HEK293 (cell line): Measurements from ENCODE around the gene GLI1.

Experiments
- CTCF ChIA-PET: fragments of 350-600 bp; formaldehyde crosslinking; extraction: SDS; loops from one replicate; lab custom pipeline; 2021; ENCODE audit warnings: antibody characterized with exemption; lab: Yijun Ruan, JAX
- POLR2A ChIA-PET: fragments of 300-600 bp; formaldehyde crosslinking; extraction: SDS; loops from one replicate; lab custom pipeline; 2020; ENCODE audit warnings: antibody characterized with exemption, inconsistent platforms; lab: Yijun Ruan, JAX
- H3K27ac ChIP-seq: fragments of 200-500 bp; sonication (Bioruptor generic); 2 replicates; pipeline ENCODE4 v1.5.1; 2014; ENCODE audit warnings: low read depth, low read length, control low read depth, inconsistent platforms; ENCODE audit errors: extremely low read depth
- H3K36me3 ChIP-seq, 2 experiments: fragments of 200-500 bp in 1 of 2; sonication (Bioruptor generic) in 1 of 2; 1 replicate in 1 of 2; 2 replicates in 1 of 2; pipeline ENCODE4 v1.5.1; 2014 to 2017; ENCODE audit warnings: inconsistent platforms in 2 of 2, low read length in 2 of 2; ENCODE audit not compliant: control insufficient read depth in 2 of 2, insufficient read depth in 1 of 2
- H3K4me1 ChIP-seq: fragments of 200-500 bp; sonication (Bioruptor generic); 2 replicates; pipeline ENCODE4 v1.5.1; 2014; ENCODE audit warnings: mild to moderate bottlenecking, low read length, inconsistent platforms; ENCODE audit not compliant: control insufficient read depth, insufficient read depth
- H3K4me3 ChIP-seq: 2 replicates; pipeline ENCODE4 v1.5.1; 2011; ENCODE audit warnings: low read depth, mild to moderate bottlenecking, control low read depth, low read length, moderate library complexity
- H3K9me3 ChIP-seq: fragments of 200-500 bp; sonication (Bioruptor generic); 2 replicates; pipeline ENCODE4 v1.5.1; 2014; ENCODE audit warnings: low read depth, low read length, inconsistent platforms; ENCODE audit not compliant: control insufficient read depth, insufficient read depth
- IKZF3 ChIP-seq: fragments of 450-650 bp; IDR thresholded peaks from 2 replicates; pipeline ENCODE4 v1.5.0; 2018; ENCODE audit warnings: missing biosample characterization, mild to moderate bottlenecking, missing genetic modification characterization, moderate library complexity
- MYNN ChIP-seq: fragments of 450-650 bp; formaldehyde crosslinking; IDR thresholded peaks from 2 replicates; pipeline ENCODE4 v1.5.1; 2016; ENCODE audit warnings: missing biosample characterization, missing genetic modification characterization, borderline replicate concordance
- SALL2 ChIP-seq: fragments of 450-650 bp; formaldehyde crosslinking; IDR thresholded peaks from 2 replicates; pipeline ENCODE4 v1.5.0; 2017; ENCODE audit warnings: missing biosample characterization, mild to moderate bottlenecking, missing genetic modification characterization, borderline replicate concordance
- ZBTB17 ChIP-seq: fragments of 450-650 bp; formaldehyde crosslinking; IDR thresholded peaks from 2 replicates; pipeline ENCODE4 v1.5.1; 2016; ENCODE audit warnings: missing biosample characterization, missing genetic modification characterization
- ZBTB48 ChIP-seq: fragments of 450-650 bp; formaldehyde crosslinking; IDR thresholded peaks from 2 replicates; pipeline ENCODE4 v1.5.1; 2016; ENCODE audit warnings: missing biosample characterization, missing genetic modification characterization
- ZFP41 ChIP-seq: fragments of 450-650 bp; formaldehyde crosslinking; IDR thresholded peaks from 2 replicates; pipeline ENCODE4 v1.5.1; 2016; ENCODE audit warnings: missing biosample characterization, missing genetic modification characterization, borderline replicate concordance
- ZNF174 ChIP-seq: fragments of 450-650 bp; formaldehyde crosslinking; IDR thresholded peaks from 2 replicates; pipeline ENCODE4 v1.5.0; 2017; ENCODE audit warnings: missing biosample characterization, mild to moderate bottlenecking, missing genetic modification characterization
- ZNF221 ChIP-seq: fragments of 450-650 bp; formaldehyde crosslinking; IDR thresholded peaks from 2 replicates; pipeline ENCODE4 v1.5.1; 2017; ENCODE audit warnings: missing biosample characterization, missing genetic modification characterization, borderline replicate concordance
- ZNF248 ChIP-seq: fragments of 450-650 bp; formaldehyde crosslinking; IDR thresholded peaks from 2 replicates; pipeline ENCODE4 v1.5.1; 2017; ENCODE audit warnings: missing biosample characterization, missing genetic modification characterization
- ZNF302 ChIP-seq: fragments of 450-650 bp; formaldehyde crosslinking; IDR thresholded peaks from 2 replicates; pipeline ENCODE4 v1.5.1; 2016; ENCODE audit warnings: missing biosample characterization, missing genetic modification characterization, low read depth
- ZNF366 ChIP-seq: fragments of 450-650 bp; formaldehyde crosslinking; conservative IDR thresholded peaks from 2 replicates; pipeline ENCODE4 v1.5.1; 2016; ENCODE audit warnings: missing biosample characterization, missing genetic modification characterization
- ZNF560 ChIP-seq: fragments of 450-650 bp; formaldehyde crosslinking; IDR thresholded peaks from 2 replicates; pipeline ENCODE4 v1.5.1; 2017; ENCODE audit warnings: missing biosample characterization, missing genetic modification characterization, borderline replicate concordance
- ZNF600 ChIP-seq: fragments of 450-650 bp; formaldehyde crosslinking; IDR thresholded peaks from 2 replicates; pipeline ENCODE4 v1.5.1; 2016; ENCODE audit warnings: missing biosample characterization, missing genetic modification characterization
- ZNF654 ChIP-seq: fragments of 450-650 bp; formaldehyde crosslinking; IDR thresholded peaks from 2 replicates; pipeline ENCODE4 v1.5.1; 2016; ENCODE audit warnings: low read depth, missing biosample characterization, missing genetic modification characterization
- TF ChIP-seq, protein P1 (sequence below): sonication (generic); formaldehyde crosslinking; IDR thresholded peaks from 2 replicates; pipeline ENCODE4 v1.8.1; 2022; ENCODE audit warnings: mild to moderate bottlenecking, moderate library complexity, missing genetic modification reagents
- TF ChIP-seq, protein P2 (sequence below): fragments of 450-650 bp; formaldehyde crosslinking; IDR thresholded peaks from 2 replicates; pipeline ENCODE4 v1.5.1; 2016; ENCODE audit warnings: missing biosample characterization, missing genetic modification characterization
- TF ChIP-seq, protein P3 (sequence below): fragments of 450-650 bp; formaldehyde crosslinking; IDR thresholded peaks from 2 replicates; pipeline ENCODE4 v1.5.1; 2016; ENCODE audit warnings: missing biosample characterization, missing genetic modification characterization
- TF ChIP-seq, protein P4 (sequence below): fragments of 450-650 bp; formaldehyde crosslinking; IDR thresholded peaks from 2 replicates; pipeline ENCODE4 v1.5.1; 2016; ENCODE audit warnings: missing biosample characterization, missing genetic modification characterization
- TF ChIP-seq, protein P5 (sequence below): fragments of 450-650 bp; formaldehyde crosslinking; IDR thresholded peaks from 2 replicates; pipeline ENCODE4 v1.5.1; 2016; ENCODE audit warnings: missing biosample characterization, missing genetic modification characterization

The GLI1 gene

DNA sequence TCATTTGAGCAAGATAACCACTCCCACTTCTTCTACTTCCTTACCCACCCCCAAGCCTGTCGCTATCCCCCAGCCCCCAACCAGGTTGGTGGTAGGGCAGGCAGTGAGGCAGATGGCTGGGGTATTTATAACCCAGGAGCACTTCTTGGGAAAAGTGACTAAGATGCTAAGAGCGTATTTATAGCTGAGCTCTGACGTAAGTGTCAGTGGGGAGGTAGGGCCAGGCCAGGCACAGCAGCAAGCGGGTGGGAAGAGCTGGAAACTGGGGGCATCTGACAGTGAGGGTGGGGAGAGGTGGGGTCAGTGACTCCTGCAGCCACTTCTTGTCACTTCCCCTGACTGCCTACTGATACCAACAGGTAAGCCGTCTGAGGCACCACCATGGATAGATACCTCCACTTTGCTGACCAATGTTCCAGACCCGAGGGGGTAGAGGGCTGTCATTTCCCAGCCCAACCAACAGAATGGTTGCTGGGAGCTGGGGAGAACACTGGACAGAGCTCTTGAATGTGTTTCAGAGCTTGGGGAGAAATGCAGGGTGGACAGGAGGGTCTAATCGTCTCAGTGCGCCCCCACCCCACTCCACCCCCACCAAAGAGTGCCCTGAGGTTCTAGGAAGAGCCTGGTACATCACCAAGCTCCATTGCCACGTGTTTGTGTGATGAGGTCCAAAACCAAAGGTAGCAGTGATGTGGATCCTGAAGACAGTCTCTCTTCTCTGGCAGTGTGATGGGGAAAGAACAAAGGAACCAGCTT lies 7.2 kb upstream of the GLI1 start (continued):
- TF ChIP-seq, protein P1, sequence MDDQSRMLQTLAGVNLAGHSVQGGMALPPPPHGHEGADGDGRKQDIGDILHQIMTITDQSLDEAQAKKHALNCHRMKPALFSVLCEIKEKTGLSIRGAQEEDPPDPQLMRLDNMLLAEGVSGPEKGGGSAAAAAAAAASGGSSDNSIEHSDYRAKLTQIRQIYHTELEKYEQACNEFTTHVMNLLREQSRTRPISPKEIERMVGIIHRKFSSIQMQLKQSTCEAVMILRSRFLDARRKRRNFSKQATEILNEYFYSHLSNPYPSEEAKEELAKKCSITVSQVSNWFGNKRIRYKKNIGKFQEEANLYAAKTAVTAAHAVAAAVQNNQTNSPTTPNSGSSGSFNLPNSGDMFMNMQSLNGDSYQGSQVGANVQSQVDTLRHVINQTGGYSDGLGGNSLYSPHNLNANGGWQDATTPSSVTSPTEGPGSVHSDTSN (CRISPR knock-in tag), result no peak
- TF ChIP-seq ZNF560 (tag by site-specific recombination) (no peak), ZFP41 (tag by site-specific recombination) (no peak), ZNF600 (tag by site-specific recombination) (peak; percentile 97), ZNF248 (tag by site-specific recombination) (no peak), ZNF174 (tag by site-specific recombination) (no peak)

DNA sequence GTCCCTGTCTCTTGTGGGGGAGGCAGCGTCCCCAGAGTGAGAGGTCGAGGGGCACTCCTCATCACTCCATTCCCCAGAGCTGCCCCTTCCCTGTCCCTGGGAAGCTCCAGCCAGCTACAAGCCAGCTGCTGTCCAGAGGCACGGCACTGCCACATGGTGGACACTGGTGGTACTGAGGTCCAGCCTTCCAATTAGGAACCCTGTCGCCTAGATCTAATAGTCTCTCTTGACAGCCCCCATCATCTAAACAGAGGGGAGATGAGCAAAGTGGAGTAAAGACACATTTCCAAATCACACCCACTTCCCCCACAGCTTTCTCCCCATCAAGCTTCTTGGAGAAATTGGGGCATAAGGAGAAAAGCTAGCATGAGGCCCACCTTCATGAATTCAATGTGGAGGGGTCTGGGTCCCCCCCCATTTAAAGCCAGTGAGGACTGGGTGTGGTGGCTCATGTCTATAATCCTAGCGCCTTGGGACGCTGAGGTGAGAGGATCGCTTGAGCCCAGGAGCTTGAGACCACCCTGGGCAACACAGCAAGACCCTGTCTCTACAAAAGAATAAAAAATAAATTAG lies 6.6 kb upstream of the GLI1 start:
- TF ChIP-seq ZNF654 (tag by site-specific recombination) (peak; percentile 86), IKZF3 (tag by site-specific recombination) (peak; percentile 98), ZNF366 (tag by site-specific recombination) (peak; percentile 80), MYNN (tag by site-specific recombination) (no peak), ZBTB48 (tag by site-specific recombination) (peak; percentile 63; the same call in 1 of the 2 replicates), ZBTB17 (tag by site-specific recombination) (0 out of 2 replicates have a peak, but pooled peaks have one; percentile 26), ZNF221 (tag by site-specific recombination) (no peak), SALL2 (tag by site-specific recombination) (no peak), ZNF302 (tag by site-specific recombination) (no peak)
- TF ChIP-seq, protein P2, sequence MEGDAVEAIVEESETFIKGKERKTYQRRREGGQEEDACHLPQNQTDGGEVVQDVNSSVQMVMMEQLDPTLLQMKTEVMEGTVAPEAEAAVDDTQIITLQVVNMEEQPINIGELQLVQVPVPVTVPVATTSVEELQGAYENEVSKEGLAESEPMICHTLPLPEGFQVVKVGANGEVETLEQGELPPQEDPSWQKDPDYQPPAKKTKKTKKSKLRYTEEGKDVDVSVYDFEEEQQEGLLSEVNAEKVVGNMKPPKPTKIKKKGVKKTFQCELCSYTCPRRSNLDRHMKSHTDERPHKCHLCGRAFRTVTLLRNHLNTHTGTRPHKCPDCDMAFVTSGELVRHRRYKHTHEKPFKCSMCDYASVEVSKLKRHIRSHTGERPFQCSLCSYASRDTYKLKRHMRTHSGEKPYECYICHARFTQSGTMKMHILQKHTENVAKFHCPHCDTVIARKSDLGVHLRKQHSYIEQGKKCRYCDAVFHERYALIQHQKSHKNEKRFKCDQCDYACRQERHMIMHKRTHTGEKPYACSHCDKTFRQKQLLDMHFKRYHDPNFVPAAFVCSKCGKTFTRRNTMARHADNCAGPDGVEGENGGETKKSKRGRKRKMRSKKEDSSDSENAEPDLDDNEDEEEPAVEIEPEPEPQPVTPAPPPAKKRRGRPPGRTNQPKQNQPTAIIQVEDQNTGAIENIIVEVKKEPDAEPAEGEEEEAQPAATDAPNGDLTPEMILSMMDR (tag by site-specific recombination), result peak; percentile 85
- TF ChIP-seq, protein P3, sequence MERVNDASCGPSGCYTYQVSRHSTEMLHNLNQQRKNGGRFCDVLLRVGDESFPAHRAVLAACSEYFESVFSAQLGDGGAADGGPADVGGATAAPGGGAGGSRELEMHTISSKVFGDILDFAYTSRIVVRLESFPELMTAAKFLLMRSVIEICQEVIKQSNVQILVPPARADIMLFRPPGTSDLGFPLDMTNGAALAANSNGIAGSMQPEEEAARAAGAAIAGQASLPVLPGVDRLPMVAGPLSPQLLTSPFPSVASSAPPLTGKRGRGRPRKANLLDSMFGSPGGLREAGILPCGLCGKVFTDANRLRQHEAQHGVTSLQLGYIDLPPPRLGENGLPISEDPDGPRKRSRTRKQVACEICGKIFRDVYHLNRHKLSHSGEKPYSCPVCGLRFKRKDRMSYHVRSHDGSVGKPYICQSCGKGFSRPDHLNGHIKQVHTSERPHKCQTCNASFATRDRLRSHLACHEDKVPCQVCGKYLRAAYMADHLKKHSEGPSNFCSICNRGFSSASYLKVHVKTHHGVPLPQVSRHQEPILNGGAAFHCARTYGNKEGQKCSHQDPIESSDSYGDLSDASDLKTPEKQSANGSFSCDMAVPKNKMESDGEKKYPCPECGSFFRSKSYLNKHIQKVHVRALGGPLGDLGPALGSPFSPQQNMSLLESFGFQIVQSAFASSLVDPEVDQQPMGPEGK (tag by site-specific recombination), result peak; percentile 36; the same call in 1 of the 2 replicates
- TF ChIP-seq, protein P4, sequence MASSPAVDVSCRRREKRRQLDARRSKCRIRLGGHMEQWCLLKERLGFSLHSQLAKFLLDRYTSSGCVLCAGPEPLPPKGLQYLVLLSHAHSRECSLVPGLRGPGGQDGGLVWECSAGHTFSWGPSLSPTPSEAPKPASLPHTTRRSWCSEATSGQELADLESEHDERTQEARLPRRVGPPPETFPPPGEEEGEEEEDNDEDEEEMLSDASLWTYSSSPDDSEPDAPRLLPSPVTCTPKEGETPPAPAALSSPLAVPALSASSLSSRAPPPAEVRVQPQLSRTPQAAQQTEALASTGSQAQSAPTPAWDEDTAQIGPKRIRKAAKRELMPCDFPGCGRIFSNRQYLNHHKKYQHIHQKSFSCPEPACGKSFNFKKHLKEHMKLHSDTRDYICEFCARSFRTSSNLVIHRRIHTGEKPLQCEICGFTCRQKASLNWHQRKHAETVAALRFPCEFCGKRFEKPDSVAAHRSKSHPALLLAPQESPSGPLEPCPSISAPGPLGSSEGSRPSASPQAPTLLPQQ, result peak; percentile 29; the same call in 1 of the 2 replicates
- TF ChIP-seq, protein P5, sequence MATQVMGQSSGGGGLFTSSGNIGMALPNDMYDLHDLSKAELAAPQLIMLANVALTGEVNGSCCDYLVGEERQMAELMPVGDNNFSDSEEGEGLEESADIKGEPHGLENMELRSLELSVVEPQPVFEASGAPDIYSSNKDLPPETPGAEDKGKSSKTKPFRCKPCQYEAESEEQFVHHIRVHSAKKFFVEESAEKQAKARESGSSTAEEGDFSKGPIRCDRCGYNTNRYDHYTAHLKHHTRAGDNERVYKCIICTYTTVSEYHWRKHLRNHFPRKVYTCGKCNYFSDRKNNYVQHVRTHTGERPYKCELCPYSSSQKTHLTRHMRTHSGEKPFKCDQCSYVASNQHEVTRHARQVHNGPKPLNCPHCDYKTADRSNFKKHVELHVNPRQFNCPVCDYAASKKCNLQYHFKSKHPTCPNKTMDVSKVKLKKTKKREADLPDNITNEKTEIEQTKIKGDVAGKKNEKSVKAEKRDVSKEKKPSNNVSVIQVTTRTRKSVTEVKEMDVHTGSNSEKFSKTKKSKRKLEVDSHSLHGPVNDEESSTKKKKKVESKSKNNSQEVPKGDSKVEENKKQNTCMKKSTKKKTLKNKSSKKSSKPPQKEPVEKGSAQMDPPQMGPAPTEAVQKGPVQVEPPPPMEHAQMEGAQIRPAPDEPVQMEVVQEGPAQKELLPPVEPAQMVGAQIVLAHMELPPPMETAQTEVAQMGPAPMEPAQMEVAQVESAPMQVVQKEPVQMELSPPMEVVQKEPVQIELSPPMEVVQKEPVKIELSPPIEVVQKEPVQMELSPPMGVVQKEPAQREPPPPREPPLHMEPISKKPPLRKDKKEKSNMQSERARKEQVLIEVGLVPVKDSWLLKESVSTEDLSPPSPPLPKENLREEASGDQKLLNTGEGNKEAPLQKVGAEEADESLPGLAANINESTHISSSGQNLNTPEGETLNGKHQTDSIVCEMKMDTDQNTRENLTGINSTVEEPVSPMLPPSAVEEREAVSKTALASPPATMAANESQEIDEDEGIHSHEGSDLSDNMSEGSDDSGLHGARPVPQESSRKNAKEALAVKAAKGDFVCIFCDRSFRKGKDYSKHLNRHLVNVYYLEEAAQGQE (tag by site-specific recombination), result peak; percentile 46; the same call in 1 of the 2 replicates
- ChIA-PET POLR2A (interaction anchor here (0.6 to 1.4 kb wide), 7 partner anchors 134 to 224 kb away, joined by 3 to 5 read pairs (median 4); partner anchors contain the start of gene SHMT2), CTCF (interaction anchor here (0.6 to 9.7 kb wide), 50 partner anchors 8 to 239 kb away, joined by 3 to 219 read pairs (median 6); partner anchors contain the start of genes INHBC, NXPH4, SHMT2 and STAC3)
- Histone ChIP-seq H3K36me3 (no peaks in the 10 kb centered on the region), H3K9me3 (no peaks in the 10 kb centered on the region), H3K27ac (no peak overlapping the region), H3K4me1 (peaks cover 7% of the 10 kb centered on the region; the same call in 1 of the 2 replicates), H3K4me3 (no peak overlapping the region)
